ENCODE data around the gene LEF1. TPM values are rescaled to one million over a fixed set of nuclear protein-coding genes. Genes with fewer than 3 reads are reported as not detected.

The LEF1 gene
- total and polyA plus RNA-seq, 2 of the 8 experiments (the other 6 are each of a cell fraction or from before 2014, with no cell fraction given) = 2.6 to 5.2 TPM

DNA sequence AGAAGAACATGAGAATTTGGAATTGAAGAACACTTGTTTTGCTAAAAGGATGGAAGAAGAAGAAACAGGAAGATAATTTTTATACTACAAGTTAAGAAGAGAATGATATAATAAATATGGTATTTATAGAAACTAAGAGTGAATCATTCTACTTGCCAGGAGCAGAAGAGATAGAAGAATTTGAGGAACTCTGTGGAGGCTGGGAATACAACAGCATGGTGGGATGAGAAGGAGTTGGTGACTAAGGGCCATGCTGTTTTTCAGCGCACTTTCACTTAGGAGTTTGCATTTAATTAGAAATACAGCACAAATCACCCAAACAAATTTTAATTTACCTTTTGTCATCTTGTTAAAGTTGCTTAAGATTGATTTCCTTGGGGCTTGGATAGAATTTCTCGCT is 158.6 kb downstream of the LEF1 start (continued):
- TF ChIP-seq SP2 (IDR thresholded peaks at IDR 0.05; ENCODE audit: low read length) (no peak), CHD1 (IDR thresholded peaks at IDR 0.05; ENCODE audit: low read depth, low read length) (no peak)

Measured in H1 (cell line).